ENCODE results near the gene DOCK2. TPM values are rescaled to one million over a fixed set of nuclear protein-coding genes. Genes with fewer than 3 reads are reported as not detected.
A peak's percentile ranks its signal among the peaks of the same experiment; 100 is the strongest.

The DOCK2 gene
- total RNA-seq, 1 experiment from 2014 or later: 4.6 TPM

DNA sequence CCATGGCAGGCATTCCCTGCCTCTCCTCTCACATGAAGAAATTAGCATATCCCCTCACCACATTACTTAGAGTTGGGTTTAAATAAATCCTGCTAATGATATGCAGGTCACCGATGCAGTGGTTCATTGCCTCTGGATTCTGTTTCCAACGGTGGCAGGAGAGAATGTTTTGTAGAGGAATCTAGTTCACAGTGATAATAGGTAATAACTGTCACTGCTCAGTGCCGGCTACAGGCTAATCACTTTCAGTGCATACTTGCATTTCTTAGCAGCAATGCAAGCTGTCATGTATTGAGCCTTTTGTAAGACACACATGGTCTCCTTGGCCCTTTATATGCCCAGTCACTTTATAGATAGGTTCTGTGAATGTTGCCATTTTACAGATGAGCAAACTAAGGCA, 402.8 kb downstream of the DOCK2 start (continued):
- TF ChIP-seq, protein P1, sequence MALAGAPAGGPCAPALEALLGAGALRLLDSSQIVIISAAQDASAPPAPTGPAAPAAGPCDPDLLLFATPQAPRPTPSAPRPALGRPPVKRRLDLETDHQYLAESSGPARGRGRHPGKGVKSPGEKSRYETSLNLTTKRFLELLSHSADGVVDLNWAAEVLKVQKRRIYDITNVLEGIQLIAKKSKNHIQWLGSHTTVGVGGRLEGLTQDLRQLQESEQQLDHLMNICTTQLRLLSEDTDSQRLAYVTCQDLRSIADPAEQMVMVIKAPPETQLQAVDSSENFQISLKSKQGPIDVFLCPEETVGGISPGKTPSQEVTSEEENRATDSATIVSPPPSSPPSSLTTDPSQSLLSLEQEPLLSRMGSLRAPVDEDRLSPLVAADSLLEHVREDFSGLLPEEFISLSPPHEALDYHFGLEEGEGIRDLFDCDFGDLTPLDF (CRISPR knock-in tag; IDR thresholded peaks at IDR 0.05): no peak
- TF ChIP-seq, protein P2, sequence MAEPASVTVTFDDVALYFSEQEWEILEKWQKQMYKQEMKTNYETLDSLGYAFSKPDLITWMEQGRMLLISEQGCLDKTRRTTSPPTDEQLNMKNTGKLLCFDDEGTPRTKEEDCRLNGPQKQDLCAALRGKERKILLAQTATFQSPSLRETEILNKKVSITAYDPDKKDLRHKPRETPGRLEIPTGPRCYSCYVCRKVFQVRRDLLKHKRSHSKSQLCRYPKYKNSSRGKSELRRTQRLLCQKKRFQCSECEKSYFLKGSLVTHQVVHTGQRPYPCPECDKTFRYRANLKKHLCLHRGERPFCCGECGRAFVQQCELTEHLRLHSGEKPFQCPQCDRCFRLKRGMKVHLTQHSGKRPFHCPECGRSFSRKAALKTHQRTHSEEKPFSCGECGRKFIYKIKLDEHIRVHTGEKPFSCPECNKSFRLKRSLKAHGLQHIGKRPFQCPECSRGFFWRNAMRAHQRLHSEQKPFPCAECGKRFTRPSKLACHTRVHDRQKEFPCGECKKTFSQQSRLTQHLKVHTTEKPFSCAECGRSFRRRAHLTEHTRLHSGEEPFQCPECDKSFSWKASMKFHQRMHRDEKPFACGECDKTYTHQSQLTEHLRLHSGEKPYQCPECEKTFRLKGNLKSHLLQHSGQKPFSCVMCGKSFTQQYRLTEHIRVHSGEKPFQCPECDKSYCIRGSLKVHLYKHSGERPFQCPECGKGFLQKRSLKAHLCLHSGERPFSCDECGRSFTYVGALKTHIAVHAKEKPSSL (CRISPR knock-in tag; conservative IDR thresholded peaks at IDR 0.05): no peak
- no peak for TF ChIP-seq NR1H2 (CRISPR knock-in tag; IDR thresholded peaks at IDR 0.05)
- TF ChIP-seq GABPB1 (CRISPR knock-in tag; IDR thresholded peaks at IDR 0.05): no peak
- TF ChIP-seq ZNF232 (CRISPR knock-in tag; IDR thresholded peaks at IDR 0.05): no peak
- TF ChIP-seq RELA (CRISPR knock-in tag; IDR thresholded peaks at IDR 0.05; ENCODE audit: borderline replicate concordance): no peak

DNA sequence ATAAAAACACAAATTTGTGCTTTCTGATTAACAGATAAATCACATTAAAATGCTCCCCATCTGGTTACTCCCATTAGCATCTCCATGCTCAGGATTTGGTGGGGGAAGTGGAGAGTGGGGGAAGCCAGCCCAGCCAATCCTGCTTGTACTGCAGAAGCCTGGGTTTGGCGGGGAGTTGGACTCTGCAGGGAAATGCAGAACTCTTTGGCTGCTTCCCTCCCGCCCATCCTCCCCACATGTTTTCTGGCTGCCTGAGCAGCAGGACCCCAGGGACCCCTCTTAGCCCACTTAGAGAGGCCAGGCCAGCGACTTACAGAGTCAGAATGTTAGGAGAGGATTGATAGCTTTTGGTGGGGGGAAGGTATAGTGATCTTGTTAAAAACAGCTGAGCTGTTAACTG, 409.2 kb downstream of the DOCK2 start:
- no peak for DNase-seq (ENCODE audit: low spot score)
- ChIA-PET CTCF (interaction anchor here (1.3 to 1.4 kb wide), 2 partner anchors 9 to 66 kb away, joined by 3 to 4 read pairs; partner anchors contain the start of gene INSYN2B), POLR2A (no interaction called here)
- Mint-ChIP-seq H3K4me1 (peaks cover 11% of the 10 kb centered on the region), H3K4me3 (no peak overlapping the region), H3K9me3 (no peaks in the 10 kb centered on the region), H3K27me3 (ENCODE audit: low read depth) (no peaks in the 10 kb centered on the region), H3K36me3 (no peaks in the 10 kb centered on the region), H3K27ac (no peak overlapping the region)
- ATAC-seq: peak; percentile 62
- TF ChIP-seq, protein P3, sequence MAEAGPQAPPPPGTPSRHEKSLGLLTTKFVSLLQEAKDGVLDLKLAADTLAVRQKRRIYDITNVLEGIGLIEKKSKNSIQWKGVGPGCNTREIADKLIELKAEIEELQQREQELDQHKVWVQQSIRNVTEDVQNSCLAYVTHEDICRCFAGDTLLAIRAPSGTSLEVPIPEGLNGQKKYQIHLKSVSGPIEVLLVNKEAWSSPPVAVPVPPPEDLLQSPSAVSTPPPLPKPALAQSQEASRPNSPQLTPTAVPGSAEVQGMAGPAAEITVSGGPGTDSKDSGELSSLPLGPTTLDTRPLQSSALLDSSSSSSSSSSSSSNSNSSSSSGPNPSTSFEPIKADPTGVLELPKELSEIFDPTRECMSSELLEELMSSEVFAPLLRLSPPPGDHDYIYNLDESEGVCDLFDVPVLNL (CRISPR knock-in tag; IDR thresholded peaks at IDR 0.05; ENCODE audit: borderline replicate concordance, low read depth): no peak
- no peak for TF ChIP-seq ZNF263 (CRISPR knock-in tag; IDR thresholded peaks at IDR 0.05; ENCODE audit: low read depth)
- TF ChIP-seq, protein P4, sequence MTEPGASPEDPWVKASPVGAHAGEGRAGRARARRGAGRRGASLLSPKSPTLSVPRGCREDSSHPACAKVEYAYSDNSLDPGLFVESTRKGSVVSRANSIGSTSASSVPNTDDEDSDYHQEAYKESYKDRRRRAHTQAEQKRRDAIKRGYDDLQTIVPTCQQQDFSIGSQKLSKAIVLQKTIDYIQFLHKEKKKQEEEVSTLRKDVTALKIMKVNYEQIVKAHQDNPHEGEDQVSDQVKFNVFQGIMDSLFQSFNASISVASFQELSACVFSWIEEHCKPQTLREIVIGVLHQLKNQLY (CRISPR knock-in tag; IDR thresholded peaks at IDR 0.05): no peak
- TF ChIP-seq, protein P2 (CRISPR knock-in tag; conservative IDR thresholded peaks at IDR 0.05): no peak
- no peak for TF ChIP-seq ZNF671 (CRISPR knock-in tag; IDR thresholded peaks at IDR 0.05)
- TF ChIP-seq FOXP1 (CRISPR knock-in tag; IDR thresholded peaks at IDR 0.05; ENCODE audit: borderline replicate concordance): no peak
- TF ChIP-seq GABPB1 (CRISPR knock-in tag; IDR thresholded peaks at IDR 0.05): no peak
- TF ChIP-seq, protein P5, sequence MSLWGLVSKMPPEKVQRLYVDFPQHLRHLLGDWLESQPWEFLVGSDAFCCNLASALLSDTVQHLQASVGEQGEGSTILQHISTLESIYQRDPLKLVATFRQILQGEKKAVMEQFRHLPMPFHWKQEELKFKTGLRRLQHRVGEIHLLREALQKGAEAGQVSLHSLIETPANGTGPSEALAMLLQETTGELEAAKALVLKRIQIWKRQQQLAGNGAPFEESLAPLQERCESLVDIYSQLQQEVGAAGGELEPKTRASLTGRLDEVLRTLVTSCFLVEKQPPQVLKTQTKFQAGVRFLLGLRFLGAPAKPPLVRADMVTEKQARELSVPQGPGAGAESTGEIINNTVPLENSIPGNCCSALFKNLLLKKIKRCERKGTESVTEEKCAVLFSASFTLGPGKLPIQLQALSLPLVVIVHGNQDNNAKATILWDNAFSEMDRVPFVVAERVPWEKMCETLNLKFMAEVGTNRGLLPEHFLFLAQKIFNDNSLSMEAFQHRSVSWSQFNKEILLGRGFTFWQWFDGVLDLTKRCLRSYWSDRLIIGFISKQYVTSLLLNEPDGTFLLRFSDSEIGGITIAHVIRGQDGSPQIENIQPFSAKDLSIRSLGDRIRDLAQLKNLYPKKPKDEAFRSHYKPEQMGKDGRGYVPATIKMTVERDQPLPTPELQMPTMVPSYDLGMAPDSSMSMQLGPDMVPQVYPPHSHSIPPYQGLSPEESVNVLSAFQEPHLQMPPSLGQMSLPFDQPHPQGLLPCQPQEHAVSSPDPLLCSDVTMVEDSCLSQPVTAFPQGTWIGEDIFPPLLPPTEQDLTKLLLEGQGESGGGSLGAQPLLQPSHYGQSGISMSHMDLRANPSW (CRISPR knock-in tag; conservative IDR thresholded peaks at IDR 0.05; ENCODE audit: low read depth): no peak
- TF ChIP-seq MYBL2 (CRISPR knock-in tag; IDR thresholded peaks at IDR 0.05): no peak
- TF ChIP-seq JAZF1 (CRISPR knock-in tag; IDR thresholded peaks at IDR 0.05): no peak
- TF ChIP-seq MXD4 (CRISPR knock-in tag; IDR thresholded peaks at IDR 0.05; ENCODE audit: borderline replicate concordance): no peak
- TF ChIP-seq TCF7 (CRISPR knock-in tag; IDR thresholded peaks at IDR 0.05; ENCODE audit: low read depth): no peak
- no peak for TF ChIP-seq ESRRA (CRISPR knock-in tag; IDR thresholded peaks at IDR 0.05; ENCODE audit: borderline replicate concordance)
- TF ChIP-seq, protein P6, sequence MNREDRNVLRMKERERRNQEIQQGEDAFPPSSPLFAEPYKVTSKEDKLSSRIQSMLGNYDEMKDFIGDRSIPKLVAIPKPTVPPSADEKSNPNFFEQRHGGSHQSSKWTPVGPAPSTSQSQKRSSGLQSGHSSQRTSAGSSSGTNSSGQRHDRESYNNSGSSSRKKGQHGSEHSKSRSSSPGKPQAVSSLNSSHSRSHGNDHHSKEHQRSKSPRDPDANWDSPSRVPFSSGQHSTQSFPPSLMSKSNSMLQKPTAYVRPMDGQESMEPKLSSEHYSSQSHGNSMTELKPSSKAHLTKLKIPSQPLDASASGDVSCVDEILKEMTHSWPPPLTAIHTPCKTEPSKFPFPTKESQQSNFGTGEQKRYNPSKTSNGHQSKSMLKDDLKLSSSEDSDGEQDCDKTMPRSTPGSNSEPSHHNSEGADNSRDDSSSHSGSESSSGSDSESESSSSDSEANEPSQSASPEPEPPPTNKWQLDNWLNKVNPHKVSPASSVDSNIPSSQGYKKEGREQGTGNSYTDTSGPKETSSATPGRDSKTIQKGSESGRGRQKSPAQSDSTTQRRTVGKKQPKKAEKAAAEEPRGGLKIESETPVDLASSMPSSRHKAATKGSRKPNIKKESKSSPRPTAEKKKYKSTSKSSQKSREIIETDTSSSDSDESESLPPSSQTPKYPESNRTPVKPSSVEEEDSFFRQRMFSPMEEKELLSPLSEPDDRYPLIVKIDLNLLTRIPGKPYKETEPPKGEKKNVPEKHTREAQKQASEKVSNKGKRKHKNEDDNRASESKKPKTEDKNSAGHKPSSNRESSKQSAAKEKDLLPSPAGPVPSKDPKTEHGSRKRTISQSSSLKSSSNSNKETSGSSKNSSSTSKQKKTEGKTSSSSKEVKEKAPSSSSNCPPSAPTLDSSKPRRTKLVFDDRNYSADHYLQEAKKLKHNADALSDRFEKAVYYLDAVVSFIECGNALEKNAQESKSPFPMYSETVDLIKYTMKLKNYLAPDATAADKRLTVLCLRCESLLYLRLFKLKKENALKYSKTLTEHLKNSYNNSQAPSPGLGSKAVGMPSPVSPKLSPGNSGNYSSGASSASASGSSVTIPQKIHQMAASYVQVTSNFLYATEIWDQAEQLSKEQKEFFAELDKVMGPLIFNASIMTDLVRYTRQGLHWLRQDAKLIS (CRISPR knock-in tag; IDR thresholded peaks at IDR 0.05; ENCODE audit: borderline replicate concordance): no peak

Data from WTC11 (cell line).